GM10266 (cell line): ENCODE results near the gene INTS6.

ENCODE experiments used
- DNase-seq: peaks from one replicate; pipeline ENCODE4 v3.0.0; 2012; ENCODE audit errors: extremely low spot score
- CTCF ChIP-seq: IDR thresholded peaks from 2 replicates; pipeline ENCODE4 v1.5.1; 2012; ENCODE audit warnings: mild to moderate bottlenecking, low read depth; ENCODE audit not compliant: control insufficient read depth, insufficient read depth; ENCODE audit errors: missing control alignments

Gene INTS6

GRCh38 chr13:51318015-51318414 is 134.8 kb downstream of the INTS6 start:
- TF ChIP-seq CTCF, result no peak
- DNase-seq, result no peak

- TF ChIP-seq CTCF, result no peak
- no peak for DNase-seq
These were observed 135.6 kb downstream of the INTS6 start for GRCh38 chr13:51317262-51317661.

GRCh38 chr13:51313619-51314018 is 139.2 kb downstream of the INTS6 start:
- DNase-seq, result no peak
- TF ChIP-seq CTCF, result no peak

- no peak for TF ChIP-seq CTCF
These were observed 140.8 kb downstream of the INTS6 start for GRCh38 chr13:51311957-51312520.

More at GRCh38 chr13:51311957-51312520, 140.8 kb downstream of the INTS6 start:
- DNase-seq, result no peak
